Naive B cell (primary cell): ENCODE results near the gene ARL4A. TPM values are rescaled to one million over a fixed set of nuclear protein-coding genes. Genes with fewer than 3 reads are reported as not detected.
"Not testable (repeated sequence)": the region's sequence is repeated elsewhere in the genome, so short reads cannot be mapped to it uniquely, and the experiment has no call there.

Experiments used
- ATAC-seq, 2 donors: fragments of 150-1000 bp; cut with Tn5 transposase; 2 replicates each; pipeline ENCODE4 v1.10.0; 2021; ENCODE audit warnings: low read depth in 2 of 2, mild to moderate bottlenecking in 2 of 2, moderate library complexity in 2 of 2
- DNase-seq: peaks from one replicate; pipeline ENCODE4 v3.0.0; 2022
- H3K27ac Mint-ChIP-seq, 6 donors: one replicate each; pipeline ENCODE4 v1.8.0; 2020 to 2022; ENCODE audit warnings: mild to moderate bottlenecking in 6 of 6, mixed read lengths in 6 of 6, moderate library complexity in 5 of 6, inconsistent platforms in 2 of 6
- H3K27me3 Mint-ChIP-seq, 3 donors: one replicate each; pipeline ENCODE4 v1.8.0; 2021 to 2022; ENCODE audit warnings: mixed read lengths in 3 of 3, mild to moderate bottlenecking in 1 of 3
- H3K36me3 Mint-ChIP-seq, 2 donors: one replicate each; pipeline ENCODE4 v1.8.0; 2020 to 2022; ENCODE audit warnings: mixed read lengths in 2 of 2, inconsistent platforms in 1 of 2, mild to moderate bottlenecking in 1 of 2
- H3K4me1 Mint-ChIP-seq, 3 donors: one replicate each; pipeline ENCODE4 v1.8.0; 2020 to 2022; ENCODE audit warnings: mixed read lengths in 3 of 3, inconsistent platforms in 1 of 3, mild to moderate bottlenecking in 1 of 3, moderate library complexity in 1 of 3
- H3K4me3 Mint-ChIP-seq, 8 donors: one replicate each; pipeline ENCODE4 v1.8.0; 2020 to 2022; ENCODE audit warnings: mild to moderate bottlenecking in 8 of 8, mixed read lengths in 8 of 8, moderate library complexity in 8 of 8, inconsistent platforms in 2 of 8
- H3K9me3 Mint-ChIP-seq, 7 donors: one replicate each; pipeline ENCODE4 v1.8.0; 2020 to 2022; ENCODE audit warnings: mixed read lengths in 7 of 7, mild to moderate bottlenecking in 5 of 7, inconsistent platforms in 2 of 7, moderate library complexity in 1 of 7
- polyA plus RNA-seq, 6 donors: library from polyadenylated mRNA; unstranded; fragments of 300-500 nt; fragmentation: Illumina TruSeq; gene quantifications; one replicate each; pipeline ENCODE4 v1.2.3, GENCODE V29; 2021; ENCODE audit warnings: low read depth in 6 of 6

Gene ARL4A
- polyA plus RNA-seq, 6 donors from 2014 or later, result 132 to 231 (median 141) TPM

DNA sequence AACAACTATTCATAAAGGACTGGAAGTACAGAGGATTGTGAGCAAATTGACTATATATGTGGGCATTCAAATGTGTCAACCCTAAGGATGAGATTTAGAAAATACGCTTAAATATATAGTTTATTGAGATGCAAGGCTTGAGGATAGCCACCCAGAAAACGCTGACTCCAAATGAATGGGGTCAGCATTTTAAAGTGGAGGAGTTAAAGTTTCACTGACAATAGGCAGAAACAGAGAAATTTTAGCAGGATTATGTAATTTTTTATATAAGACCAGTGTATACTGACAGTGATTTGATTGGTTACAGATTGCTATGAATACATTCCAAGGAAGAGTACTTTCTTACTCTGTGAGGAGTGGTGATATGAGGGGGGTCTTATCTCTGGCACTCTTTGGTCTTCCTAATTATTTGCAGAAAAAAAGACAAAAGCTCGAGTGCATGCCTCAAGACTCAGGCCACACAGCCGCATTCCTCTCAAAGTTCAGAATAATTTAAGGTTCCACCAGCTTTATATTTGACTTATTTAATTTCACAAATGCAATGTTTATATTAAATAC, 38.6 kb upstream of the ARL4A start:
- ATAC-seq, result no peak
- no peak for DNase-seq
- Mint-ChIP-seq H3K27ac (peak overlapping the region in 1 of 6 donors; percentile 39), H3K27me3 (no peaks in the 10 kb centered on the region), H3K4me1 (peaks cover 0 to 1% (median 0%) of the 10 kb centered on the region in 3 donors), H3K4me3 (no peak overlapping the region), H3K36me3 (no peaks in the 10 kb centered on the region), H3K9me3 (no peaks in the 10 kb centered on the region)

DNA sequence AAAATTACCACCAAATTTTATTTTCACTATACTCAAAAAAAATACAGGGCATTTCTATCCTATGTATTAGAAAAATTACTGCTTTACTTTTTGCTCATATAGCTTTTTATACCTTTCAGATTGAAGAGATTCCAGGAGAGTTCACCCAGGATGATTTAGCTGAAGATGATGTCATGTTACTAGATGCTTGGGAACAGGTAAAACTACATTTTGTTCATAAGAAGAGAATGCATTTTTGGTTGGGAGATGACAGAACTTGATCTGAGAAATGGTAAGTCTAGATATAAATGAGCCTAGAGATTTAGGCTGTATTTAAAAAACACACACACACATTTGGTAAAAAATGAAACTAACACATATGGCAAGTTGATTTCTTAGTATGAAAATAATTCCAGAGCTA, 38.1 kb upstream of the ARL4A start:
- Mint-ChIP-seq H3K27ac (no peak overlapping the region), H3K4me1 (peaks cover 0 to 1% (median 0%) of the 10 kb centered on the region in 3 donors), H3K27me3 (no peaks in the 10 kb centered on the region), H3K36me3 (no peaks in the 10 kb centered on the region), H3K4me3 (no peak overlapping the region), H3K9me3 (no peaks in the 10 kb centered on the region)
- DNase-seq (no peak), ATAC-seq (no peak)

DNA sequence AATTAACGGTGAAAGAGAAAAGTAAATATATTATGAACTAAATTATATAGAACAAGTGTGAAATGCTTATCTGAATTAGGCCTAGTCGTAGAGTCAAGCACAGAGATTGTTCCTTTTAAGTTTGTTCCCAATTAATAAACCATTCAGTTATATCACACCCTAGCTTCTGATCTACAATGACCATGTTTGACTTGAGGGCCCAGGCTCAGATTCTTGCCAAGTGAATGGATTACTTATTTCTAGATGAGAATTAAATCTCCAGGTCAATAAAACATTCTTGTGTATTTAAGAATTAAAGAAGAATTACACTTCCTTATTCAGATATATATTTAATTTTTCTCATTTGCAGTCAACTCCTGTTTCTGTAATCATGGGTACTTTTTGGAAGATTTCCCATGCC, 37.4 kb upstream of the ARL4A start:
- H3K36me3 Mint-ChIP-seq, result no peaks in the 10 kb centered on the region
- H3K4me3 Mint-ChIP-seq, result no peak overlapping the region
- no peaks in the 10 kb centered on the region for H3K27me3 Mint-ChIP-seq
- peaks cover 0 to 1% (median 0%) of the 10 kb centered on the region in 3 donors for H3K4me1 Mint-ChIP-seq
- no peak for ATAC-seq
- no peak overlapping the region for H3K27ac Mint-ChIP-seq
- H3K9me3 Mint-ChIP-seq, result no peaks in the 10 kb centered on the region
- no peak for DNase-seq

DNA sequence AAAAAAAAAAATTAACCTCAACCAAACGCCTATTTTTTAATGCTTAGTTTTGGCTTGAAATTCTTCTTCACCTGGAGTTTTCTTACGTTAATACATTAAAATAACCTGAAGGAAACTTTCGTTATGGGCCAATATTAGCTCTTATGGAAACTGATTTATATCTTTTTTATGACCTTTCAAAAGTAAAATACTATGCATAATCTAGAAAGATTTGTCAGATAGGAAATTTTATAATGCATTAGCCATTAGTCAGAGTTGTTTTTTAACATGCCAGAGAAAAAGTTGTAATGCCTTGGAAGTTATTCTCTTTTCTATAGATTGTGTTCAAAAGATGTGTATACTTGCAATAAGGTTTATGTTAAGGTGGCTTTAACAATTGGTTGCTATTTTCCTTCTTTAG, 34.3 kb upstream of the ARL4A start:
- Mint-ChIP-seq H3K36me3 (no peaks in the 10 kb centered on the region), H3K27me3 (no peaks in the 10 kb centered on the region), H3K9me3 (no peaks in the 10 kb centered on the region), H3K4me1 (no peaks in the 10 kb centered on the region), H3K4me3 (no peak overlapping the region), H3K27ac (no peak overlapping the region)
- no peak for ATAC-seq
- DNase-seq, result no peak

DNA sequence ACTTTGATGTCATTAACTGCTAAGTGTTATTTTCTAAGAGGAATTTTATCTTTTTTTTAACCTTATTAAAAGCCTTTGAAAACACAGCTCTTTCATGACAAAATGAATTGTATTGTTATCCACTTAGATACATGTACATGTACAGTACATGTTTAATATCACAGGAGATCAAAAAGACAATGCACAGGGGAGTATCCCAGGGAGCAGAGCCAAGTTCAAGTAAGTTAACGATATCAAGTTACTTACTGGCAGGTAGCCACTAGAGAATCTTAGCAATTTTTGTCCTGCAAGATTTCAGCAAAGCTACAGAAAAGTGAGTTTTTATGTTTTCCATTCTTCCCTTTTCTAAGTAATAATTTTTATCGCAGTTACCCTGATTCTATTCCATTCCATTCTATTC, 33.9 kb upstream of the ARL4A start:
- Mint-ChIP-seq H3K27me3 (no peaks in the 10 kb centered on the region), H3K4me1 (no peaks in the 10 kb centered on the region), H3K9me3 (no peaks in the 10 kb centered on the region), H3K4me3 (no peak overlapping the region), H3K36me3 (no peaks in the 10 kb centered on the region), H3K27ac (no peak overlapping the region)
- ATAC-seq (no peak), DNase-seq (no peak)

DNA sequence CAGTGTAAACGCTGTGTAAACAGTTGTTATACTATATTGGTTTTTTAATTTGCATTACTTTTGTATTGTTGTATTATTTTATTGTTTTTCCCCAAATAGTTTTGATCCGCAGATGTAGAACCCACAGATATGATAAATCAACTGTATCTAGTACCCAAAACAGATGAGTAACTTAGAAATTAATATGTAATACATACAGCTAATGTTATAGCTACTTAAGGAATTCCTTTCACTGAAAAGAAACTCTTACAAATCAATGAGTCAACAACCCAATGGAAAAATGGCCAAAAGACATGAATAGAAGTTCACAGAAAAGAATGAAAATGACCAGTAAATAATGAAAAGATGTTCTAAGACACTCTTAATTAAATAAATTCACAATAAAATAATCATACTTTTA, 32.3 kb upstream of the ARL4A start:
- no peaks in the 10 kb centered on the region for H3K9me3 Mint-ChIP-seq
- ATAC-seq (no peak), DNase-seq (no peak)
- H3K4me1 Mint-ChIP-seq, result no peaks in the 10 kb centered on the region
- H3K36me3 Mint-ChIP-seq, result peaks cover 0 to 5% of the 10 kb centered on the region in 2 donors
- H3K4me3 Mint-ChIP-seq, result no peak overlapping the region
- H3K27me3 Mint-ChIP-seq, result peaks cover 0 to 5% (median 0%) of the 10 kb centered on the region in 3 donors
- H3K27ac Mint-ChIP-seq, result no peak overlapping the region

DNA sequence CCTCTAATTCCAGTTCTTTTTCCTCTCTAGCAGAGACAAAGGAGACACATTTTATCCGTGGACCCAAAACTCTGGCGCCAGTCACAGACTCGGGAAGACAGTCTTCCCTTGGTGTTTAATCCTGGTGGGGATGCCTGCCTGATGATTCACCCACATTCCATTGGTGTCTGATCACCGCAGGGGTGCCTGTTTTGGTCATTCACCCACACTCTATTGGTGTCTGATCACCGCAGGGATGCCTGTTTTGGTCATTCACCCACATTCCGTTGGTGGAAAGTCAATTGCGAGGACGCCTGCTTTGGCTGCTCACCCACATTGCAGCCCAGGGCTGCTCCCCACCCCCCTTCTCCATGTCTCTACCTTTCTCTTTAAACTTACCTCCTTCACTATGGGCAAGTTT, 27.0 kb upstream of the ARL4A start:
- H3K4me3 Mint-ChIP-seq, DNase-seq, H3K36me3 Mint-ChIP-seq, ATAC-seq, H3K27me3 Mint-ChIP-seq, H3K9me3 Mint-ChIP-seq, H3K4me1 Mint-ChIP-seq: not testable (repeated sequence)
- peak overlapping the region in 2 of 6 donors; percentile 10 to 40 for H3K27ac Mint-ChIP-seq

DNA sequence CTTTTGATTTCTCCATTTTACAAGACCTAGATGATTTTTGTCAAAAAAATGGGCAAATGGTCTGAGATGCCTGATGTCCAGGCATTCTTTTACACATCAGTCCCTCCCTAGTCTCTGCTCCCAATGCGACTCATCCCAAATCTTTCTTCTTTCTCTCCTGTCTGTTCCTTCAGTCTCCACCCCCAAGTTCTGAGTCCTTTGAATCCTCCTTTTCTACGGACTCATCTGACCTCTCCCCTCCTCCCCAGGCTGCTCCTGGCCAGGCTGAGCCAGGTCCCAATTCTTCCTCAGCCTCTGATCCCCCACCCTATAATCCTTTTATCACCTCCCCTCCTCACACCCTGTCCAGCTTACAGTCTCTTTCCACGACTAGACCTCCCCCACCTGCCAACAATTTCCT, 26.4 kb upstream of the ARL4A start:
- not testable (repeated sequence) for DNase-seq, H3K36me3 Mint-ChIP-seq, H3K27me3 Mint-ChIP-seq, H3K4me1 Mint-ChIP-seq, H3K27ac Mint-ChIP-seq, H3K4me3 Mint-ChIP-seq, H3K9me3 Mint-ChIP-seq, ATAC-seq

DNA sequence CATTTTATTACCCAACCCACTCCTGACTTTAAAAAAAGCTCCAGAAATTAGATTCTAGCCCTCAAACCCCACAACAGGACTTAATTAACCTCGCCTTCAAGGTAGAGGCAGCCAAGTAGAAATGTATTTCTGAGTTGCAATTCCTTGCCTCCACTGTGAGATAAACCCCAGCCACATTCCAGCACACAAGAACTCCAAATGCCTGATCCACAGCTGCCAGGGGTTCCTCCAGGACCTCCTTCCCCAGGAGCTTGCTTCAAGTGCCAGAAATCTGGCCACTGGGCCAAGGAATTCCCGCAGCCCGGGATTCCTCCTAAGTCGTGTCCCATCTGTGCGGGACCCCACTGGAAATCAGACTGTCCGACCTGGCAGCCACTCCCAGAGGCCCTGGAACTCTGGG, 25.9 kb upstream of the ARL4A start:
- Mint-ChIP-seq H3K9me3 (no peaks in the 10 kb centered on the region), H3K4me1 (no peaks in the 10 kb centered on the region), H3K27me3 (peaks cover 0 to 5% (median 0%) of the 10 kb centered on the region in 3 donors), H3K27ac (no peak overlapping the region), H3K4me3 (no peak overlapping the region), H3K36me3 (peaks cover 0 to 5% of the 10 kb centered on the region in 2 donors)
- DNase-seq (no peak), ATAC-seq (no peak)

DNA sequence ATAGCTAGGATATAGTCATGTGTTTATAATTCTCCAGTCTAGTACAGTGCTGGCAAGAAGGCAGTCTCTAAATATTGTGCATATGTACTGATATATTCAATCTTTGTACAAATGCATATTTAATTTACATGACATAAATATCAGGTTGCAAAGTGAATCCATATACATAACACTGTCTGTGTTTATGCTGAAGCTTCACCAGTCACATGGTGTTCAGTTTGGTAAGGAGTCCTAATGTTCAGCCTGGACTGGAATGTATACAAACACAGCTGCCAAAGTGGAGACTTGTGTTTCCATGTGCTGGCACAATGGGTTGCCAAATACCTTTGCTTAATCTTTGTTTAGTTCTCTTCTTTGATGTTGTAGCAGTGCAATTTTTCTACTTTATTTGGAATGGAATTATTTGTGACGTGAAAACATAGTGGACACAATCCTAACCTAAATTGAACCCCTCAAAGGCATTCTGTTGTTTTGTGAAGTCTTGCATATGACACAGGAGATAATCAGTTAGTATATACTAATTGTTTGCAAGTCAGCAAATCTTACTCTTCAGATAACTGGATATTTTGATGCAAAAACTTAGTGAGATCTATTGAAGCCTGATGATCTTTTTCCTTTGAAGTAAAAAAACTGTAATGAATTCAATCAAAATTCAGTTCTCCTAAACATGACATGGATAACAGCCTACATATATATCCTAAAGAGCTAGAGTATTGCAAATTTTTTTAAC, 17.3 kb upstream of the ARL4A start:
- peaks cover 38 to 49% (median 40%) of the 10 kb centered on the region in 3 donors for H3K4me1 Mint-ChIP-seq
- peak overlapping the region; percentile 58 to 87 (median 74) for H3K4me3 Mint-ChIP-seq
- no peak for DNase-seq
- H3K9me3 Mint-ChIP-seq, result peaks cover 0 to 7% (median 3%) of the 10 kb centered on the region in 7 donors
- H3K27ac Mint-ChIP-seq, result peak overlapping the region; percentile 28 to 94 (median 81)
- no peaks in the 10 kb centered on the region for H3K27me3 Mint-ChIP-seq
- ATAC-seq, result no peak
- peaks cover 0 to 4% of the 10 kb centered on the region in 2 donors for H3K36me3 Mint-ChIP-seq

DNA sequence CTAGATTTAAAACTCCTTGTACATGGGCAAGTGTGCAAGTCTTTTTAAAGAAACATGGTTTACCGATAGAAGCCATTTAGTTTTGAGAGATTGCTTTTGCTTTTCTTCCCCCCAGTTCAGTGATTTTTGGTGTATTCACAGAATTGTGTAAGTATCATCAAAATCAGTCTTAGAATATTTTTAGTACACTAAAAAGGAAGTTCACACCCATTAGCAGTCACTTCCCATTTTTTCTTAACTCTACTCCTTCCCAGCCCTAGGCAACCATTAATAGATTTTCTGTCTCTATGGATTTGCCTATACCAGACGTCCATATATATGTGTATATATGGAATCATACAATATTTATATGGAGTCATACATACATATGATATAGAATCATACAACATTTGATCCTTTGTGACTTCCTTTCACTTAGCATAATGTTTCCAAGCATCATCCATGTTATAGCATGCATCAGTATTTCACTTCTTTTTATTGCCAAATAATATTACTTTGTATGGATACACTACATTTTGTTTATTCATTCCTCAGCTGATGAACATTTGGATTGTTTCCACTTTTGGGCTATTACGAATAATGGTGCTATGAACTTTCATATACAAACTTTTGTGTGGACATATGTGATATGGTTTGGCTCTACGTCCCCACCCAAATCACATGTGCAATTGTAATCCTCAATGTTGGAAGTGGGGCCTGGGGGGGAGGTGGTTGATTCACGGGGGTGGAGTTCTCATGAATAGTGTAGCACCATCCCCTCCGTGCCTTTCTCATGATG, 16.5 kb upstream of the ARL4A start:
- DNase-seq (no peak), ATAC-seq (peak; percentile 69 to 71)
- H3K9me3 Mint-ChIP-seq, result peaks cover 0 to 7% (median 5%) of the 10 kb centered on the region in 7 donors
- H3K4me3 Mint-ChIP-seq, result peak overlapping the region; percentile 58 to 87 (median 74)
- H3K27me3 Mint-ChIP-seq, result no peaks in the 10 kb centered on the region
- H3K4me1 Mint-ChIP-seq, result peaks cover 42 to 50% (median 43%) of the 10 kb centered on the region in 3 donors
- peaks cover 0 to 4% of the 10 kb centered on the region in 2 donors for H3K36me3 Mint-ChIP-seq
- peak overlapping the region; percentile 2 to 94 (median 73) for H3K27ac Mint-ChIP-seq

DNA sequence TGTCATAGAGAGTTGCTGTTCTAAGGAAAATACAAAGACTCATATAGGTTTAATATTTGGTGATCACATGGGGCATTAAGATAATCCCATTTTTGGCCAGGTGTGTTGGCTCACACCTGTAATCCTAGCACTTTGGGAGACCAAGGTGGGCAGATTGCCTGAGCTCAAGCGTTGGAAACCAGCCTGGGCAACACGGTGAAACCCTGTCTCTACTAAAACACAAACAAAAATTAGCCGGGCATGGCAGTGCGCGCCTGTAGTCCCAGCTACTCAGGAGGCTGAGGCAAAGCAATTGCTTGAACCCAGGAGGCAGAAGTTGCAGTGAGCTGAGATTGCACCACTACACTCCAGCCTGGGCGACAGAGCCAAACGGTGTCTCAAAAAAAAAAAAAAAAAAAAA, 14.0 kb upstream of the ARL4A start:
- ATAC-seq, H3K36me3 Mint-ChIP-seq, H3K27me3 Mint-ChIP-seq, H3K4me3 Mint-ChIP-seq, DNase-seq: not testable (repeated sequence)
- Mint-ChIP-seq H3K27ac (peak overlapping the region in 4 of 6 donors; percentile 10 to 83 (median 44)), H3K9me3 (peaks cover 0 to 14% (median 7%) of the 10 kb centered on the region in 7 donors), H3K4me1 (peaks cover 26 to 36% (median 32%) of the 10 kb centered on the region in 3 donors)

DNA sequence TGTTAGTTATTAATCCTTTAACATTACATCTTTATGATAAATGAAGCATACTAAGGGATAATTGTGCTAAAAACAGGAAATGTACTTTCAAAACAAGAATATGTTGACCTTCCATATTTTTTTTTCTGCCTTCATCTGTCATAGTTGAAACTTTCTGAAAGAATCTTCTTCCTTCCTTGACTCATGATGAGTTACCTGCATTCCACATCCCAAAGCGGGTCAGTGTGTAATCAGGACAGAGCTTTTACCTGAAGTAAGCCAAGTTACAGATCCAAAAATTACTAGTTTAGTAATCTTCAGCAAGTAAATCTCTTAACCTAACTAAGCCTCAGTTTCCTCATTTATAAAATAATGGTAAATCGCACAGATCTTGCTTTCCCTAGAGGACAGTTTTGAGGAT, 13.4 kb upstream of the ARL4A start:
- DNase-seq, result no peak
- no peak for ATAC-seq
- Mint-ChIP-seq H3K4me1 (peaks cover 26 to 32% (median 32%) of the 10 kb centered on the region in 3 donors), H3K36me3 (peaks cover 0 to 4% of the 10 kb centered on the region in 2 donors), H3K27me3 (no peaks in the 10 kb centered on the region), H3K9me3 (peaks cover 0 to 14% (median 7%) of the 10 kb centered on the region in 7 donors), H3K4me3 (peak overlapping the region in 1 of 8 donors; percentile 2), H3K27ac (peak overlapping the region in 4 of 6 donors; percentile 7 to 70 (median 39))
